Germinal center (tissue), 1 donor: ENCODE data around the gene SLC8A3.

ENCODE experiments used
- DNase-seq: peaks from one replicate; pipeline ENCODE4 v3.0.0; 2012; ENCODE audit warnings: mixed read lengths, low spot score

Gene SLC8A3

DNA sequence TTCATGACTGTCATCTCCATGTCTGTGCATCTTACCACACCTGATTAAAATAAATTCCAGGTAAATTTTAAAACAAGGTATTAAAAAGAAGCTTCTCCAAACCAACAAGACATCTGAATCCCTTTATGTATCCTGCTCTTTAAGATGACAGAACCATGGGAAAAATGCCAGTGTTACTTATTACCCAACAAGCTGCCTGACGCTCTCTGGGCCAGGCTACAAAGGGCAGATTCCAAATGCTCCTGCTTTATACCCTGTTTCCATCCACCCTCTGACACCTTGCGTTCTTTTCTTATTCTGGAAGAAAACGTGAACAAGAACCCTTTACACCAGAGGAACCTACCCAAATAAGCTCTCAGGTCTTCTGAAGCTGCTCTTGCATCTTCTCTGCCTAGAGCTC, 70.7 kb downstream of the SLC8A3 start:
- DNase-seq = no peak

GRCh38 chr14:70116278-70116677, 72.5 kb downstream of the SLC8A3 start:
- DNase-seq = no peak

- DNase-seq = no peak
Observed at GRCh38 chr14:70114621-70115156, 74.1 kb downstream of the SLC8A3 start.

GRCh38 chr14:70113211-70113610, 75.5 kb downstream of the SLC8A3 start:
- DNase-seq = no peak

- no peak for DNase-seq
Observed at GRCh38 chr14:70108419-70108818, 80.3 kb downstream of the SLC8A3 start.

- no peak for DNase-seq
Observed at GRCh38 chr14:70107309-70107708, 81.4 kb downstream of the SLC8A3 start.

DNA sequence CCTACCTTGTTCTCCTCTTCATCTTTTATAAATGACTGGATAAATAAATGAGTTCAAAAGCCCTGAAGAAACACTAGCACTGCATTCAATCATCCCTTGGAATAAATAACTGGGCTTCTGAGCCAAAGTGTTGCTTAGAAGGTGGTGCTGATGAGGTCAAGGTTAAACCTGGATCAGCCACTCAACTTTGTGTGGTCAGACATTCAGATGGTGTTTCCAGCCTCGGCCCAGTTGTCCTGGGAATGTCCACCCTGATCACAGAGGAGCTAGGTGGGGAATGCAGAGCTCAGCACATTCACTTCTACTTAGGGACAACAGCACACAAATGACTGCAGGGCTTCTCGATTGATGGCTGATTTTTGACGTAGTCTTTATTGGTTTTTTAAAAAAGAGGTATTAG, 88.7 kb downstream of the SLC8A3 start:
- DNase-seq = no peak

GRCh38 chr14:70098250-70098809, 90.4 kb downstream of the SLC8A3 start:
- no peak for DNase-seq

- no peak for DNase-seq
Observed at GRCh38 chr14:70097576-70098249, 91.0 kb downstream of the SLC8A3 start.

DNA sequence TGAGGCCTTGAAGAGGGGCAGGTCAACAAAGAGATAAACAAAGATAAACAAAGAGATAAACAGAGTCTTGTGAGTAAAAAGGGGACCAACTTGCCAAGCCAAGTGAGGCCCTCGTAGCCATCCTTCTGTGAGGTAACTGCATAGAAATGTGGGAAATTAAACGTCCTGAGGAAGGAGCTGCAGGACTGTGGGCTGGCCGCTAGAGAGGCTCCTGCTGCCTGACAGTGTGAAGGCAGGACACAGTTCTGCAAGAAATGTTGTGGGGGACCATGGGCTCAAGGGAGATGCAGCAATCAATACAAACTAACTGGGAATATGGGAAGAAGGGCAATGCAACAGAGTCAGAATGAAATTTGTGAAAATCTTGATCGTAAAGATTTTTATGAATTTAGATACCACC, 91.9 kb downstream of the SLC8A3 start:
- no peak for DNase-seq

GRCh38 chr14:70094631-70095030, 94.1 kb downstream of the SLC8A3 start:
- no peak for DNase-seq

DNA sequence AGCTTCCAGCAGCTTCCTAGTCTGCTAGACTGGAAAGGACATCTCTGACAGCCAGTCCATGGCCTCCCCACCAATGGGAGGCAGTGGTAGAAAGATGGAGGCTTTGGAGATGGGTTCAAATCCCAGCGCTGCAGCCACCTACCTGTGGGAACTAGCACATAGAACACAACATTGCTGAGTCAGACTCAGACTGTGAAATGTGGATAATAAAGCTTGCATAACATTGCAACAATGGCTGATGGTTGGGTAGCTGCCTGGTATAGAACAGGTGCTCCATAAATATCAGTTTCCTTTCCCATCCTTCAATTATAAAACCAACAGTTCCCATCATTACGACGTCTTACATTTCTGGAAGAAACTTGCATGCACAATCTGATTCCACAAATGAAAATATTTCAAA, 94.6 kb downstream of the SLC8A3 start:
- DNase-seq = no peak

- DNase-seq = no peak
Observed at GRCh38 chr14:70093156-70093555, 95.6 kb downstream of the SLC8A3 start.

GRCh38 chr14:70087380-70087697, 101.4 kb downstream of the SLC8A3 start:
- no peak for DNase-seq

DNA sequence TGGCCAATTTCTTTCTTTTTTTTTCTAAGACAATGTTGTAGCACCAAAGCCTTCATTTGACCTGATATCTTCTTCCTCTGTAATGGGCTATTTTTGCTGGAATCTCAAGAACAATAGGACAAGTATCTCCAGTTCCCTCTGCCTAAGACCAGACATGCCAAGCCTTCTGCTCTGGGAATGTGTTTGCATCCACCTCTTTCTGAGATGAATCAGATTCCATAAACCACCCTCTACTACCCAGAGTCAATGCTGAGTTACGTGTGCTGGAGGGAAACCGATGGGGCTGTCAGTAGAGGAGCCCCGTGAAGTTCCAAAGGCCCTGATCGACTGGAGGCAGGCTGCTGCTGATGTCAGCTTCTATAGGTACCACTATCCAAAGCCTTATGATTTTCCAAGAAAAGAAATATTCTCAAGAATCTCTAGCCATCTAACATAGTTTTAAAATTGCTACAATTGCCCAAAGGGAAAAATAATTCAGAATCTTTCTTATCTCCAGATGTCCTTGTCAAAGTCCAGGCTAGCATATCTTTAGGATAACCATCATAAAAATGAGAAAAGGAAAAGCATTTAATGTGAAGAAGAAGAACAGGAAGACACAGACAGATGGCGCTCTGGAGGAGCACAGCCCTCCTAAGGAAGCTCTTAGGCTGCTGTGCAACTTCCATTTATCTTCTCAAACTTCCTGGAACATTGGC, 101.9 kb downstream of the SLC8A3 start:
- DNase-seq = peak; percentile 20

GRCh38 chr14:70084226-70084625, 104.5 kb downstream of the SLC8A3 start:
- no peak for DNase-seq

GRCh38 chr14:70082394-70082793, 106.4 kb downstream of the SLC8A3 start:
- DNase-seq = no peak

DNA sequence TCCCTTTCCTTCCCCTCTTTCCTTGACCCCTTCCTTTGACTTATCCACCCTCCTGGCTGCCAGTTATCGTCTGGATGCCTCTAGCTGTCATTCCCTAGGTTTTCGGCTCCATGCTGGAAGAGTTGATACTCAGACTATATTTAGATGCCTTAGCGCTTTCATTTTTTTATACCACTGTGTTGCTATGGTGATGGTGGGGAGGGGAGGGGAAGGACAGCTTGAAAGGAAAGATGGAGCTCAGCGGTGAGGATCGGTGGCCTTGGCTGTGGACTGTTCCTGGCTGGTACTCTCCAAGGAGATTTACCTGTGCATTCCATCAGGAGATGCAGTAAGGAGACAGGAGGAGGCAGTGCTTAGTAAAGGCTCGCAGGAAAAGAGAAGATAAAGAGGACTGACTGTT, 108.7 kb downstream of the SLC8A3 start:
- DNase-seq = no peak

- DNase-seq = no peak
Observed at GRCh38 chr14:70078329-70078728, 110.4 kb downstream of the SLC8A3 start.

GRCh38 chr14:70077720-70078119, 111.0 kb downstream of the SLC8A3 start:
- DNase-seq = no peak

DNA sequence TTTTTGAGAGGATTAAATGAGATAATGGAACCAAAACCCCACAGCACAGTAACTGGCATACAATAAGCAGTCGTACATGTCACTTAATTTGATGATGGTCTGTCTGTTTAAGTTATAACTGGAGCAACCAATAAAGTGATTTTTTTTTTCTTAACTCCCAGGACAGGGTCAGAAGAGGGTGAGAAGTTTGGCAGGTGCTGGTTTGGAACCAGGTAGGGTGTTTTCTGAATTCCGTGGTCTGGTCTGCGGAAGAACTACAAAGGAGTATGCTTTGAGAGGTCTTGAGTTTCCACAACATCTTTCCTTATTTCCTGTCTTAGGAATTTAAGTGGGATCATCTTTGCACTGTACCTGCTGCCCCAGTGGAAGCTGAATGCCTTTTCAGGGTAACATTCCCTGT, 111.7 kb downstream of the SLC8A3 start:
- no peak for DNase-seq

GRCh38 chr14:70073924-70074566, 114.7 kb downstream of the SLC8A3 start:
- peak; percentile 51 for DNase-seq

DNA sequence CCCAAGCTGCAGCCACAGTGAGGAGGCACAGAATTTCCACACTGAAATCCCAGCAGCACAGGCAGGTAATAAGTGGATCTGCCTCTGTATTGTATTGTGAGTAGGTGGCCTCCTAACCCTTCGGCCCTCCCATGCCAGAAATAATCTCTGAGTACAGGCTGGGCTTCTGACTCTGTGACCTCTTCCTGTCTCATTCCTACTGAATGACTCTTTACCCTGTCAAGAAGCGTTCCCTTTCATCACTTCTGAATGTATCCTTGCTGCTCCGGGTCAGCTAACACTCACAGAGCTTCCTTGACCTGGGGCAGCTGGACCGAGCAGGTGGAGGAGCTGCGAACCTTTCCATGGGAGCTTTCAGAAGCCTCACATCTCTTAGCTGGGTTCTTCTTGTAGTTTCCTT, 119.6 kb downstream of the SLC8A3 start:
- DNase-seq = no peak
